ENCODE measurements around the gene HLCS. TPM values are rescaled to one million over a fixed set of nuclear protein-coding genes. Genes with fewer than 3 reads are reported as not detected.

HLCS gene
- polyA plus RNA-seq, 1 experiment = 22.3 TPM

DNA sequence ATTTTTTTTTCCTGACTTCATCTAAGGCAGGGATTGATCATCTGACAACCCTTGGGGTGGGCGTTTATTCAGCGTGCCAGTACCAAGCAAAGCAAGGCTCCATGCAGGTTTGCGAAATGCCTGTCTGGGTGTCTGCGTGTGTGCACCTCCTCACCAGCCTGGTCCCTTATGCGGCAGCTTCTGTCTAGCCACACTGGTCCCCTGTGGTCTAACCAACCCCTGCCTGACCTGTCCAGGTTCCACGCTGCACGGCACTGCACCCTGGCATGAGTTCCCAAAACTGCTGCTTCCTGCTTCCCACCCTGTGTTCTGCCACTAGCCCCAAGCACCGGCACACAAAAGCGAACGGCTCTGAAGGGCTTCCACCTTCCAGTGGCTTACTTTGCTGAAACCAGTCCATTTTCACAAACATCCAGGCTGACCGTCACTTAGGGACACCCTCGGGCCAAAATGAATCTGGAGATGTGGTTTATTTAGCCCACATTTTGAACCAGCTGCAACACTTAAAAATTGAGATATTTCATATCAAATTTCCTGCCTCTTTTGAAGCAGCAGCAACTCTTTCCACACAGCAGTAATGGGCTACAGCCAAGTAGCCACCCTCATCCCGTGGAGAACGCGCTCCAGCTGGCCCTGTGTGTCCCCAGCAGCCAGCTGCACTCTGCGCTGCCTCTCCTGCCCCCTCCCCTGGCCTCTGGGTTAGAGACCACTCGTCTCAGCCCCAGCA is 55.7 kb downstream of the HLCS start:
- Histone ChIP-seq H3K9me3 (ENCODE audit: control insufficient read depth, insufficient read depth, low read length) (peaks cover 6% of the 10 kb centered on the region; the same call in 1 of the 2 replicates), H3K4me3 (ENCODE audit: low read depth, low read length) (no peak overlapping the region), H3K27me3 (ENCODE audit: control insufficient read depth, insufficient read depth, low read length) (no peaks in the 10 kb centered on the region), H3K27ac (ENCODE audit: low read depth, low read length) (peak overlapping the region; percentile 95)
- ChIA-PET CTCF (no interaction called here), POLR2A (no interaction called here)
- DNase-seq (ENCODE audit: low read depth, low spot score) = peak; percentile 54
- TF ChIP-seq, protein P1, sequence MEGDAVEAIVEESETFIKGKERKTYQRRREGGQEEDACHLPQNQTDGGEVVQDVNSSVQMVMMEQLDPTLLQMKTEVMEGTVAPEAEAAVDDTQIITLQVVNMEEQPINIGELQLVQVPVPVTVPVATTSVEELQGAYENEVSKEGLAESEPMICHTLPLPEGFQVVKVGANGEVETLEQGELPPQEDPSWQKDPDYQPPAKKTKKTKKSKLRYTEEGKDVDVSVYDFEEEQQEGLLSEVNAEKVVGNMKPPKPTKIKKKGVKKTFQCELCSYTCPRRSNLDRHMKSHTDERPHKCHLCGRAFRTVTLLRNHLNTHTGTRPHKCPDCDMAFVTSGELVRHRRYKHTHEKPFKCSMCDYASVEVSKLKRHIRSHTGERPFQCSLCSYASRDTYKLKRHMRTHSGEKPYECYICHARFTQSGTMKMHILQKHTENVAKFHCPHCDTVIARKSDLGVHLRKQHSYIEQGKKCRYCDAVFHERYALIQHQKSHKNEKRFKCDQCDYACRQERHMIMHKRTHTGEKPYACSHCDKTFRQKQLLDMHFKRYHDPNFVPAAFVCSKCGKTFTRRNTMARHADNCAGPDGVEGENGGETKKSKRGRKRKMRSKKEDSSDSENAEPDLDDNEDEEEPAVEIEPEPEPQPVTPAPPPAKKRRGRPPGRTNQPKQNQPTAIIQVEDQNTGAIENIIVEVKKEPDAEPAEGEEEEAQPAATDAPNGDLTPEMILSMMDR (IDR thresholded peaks at IDR 0.05; ENCODE audit: low read depth, low read length) = no peak

- Histone ChIP-seq H3K27ac (ENCODE audit: low read depth, low read length) (peak overlapping the region; percentile 95), H3K4me3 (ENCODE audit: low read depth, low read length) (no peak overlapping the region), H3K9me3 (ENCODE audit: control insufficient read depth, insufficient read depth, low read length) (peaks cover 5% of the 10 kb centered on the region; the same call in 1 of the 2 replicates), H3K27me3 (ENCODE audit: control insufficient read depth, insufficient read depth, low read length) (no peaks in the 10 kb centered on the region)
- ChIA-PET CTCF (no interaction called here), POLR2A (no interaction called here)
- DNase-seq (ENCODE audit: low read depth, low spot score) = peak; percentile 93
- TF ChIP-seq, protein P1 (IDR thresholded peaks at IDR 0.05; ENCODE audit: low read depth, low read length) = no peak
These were observed 56.4 kb downstream of the HLCS start for GRCh38 chr21:36909901-36910561.

- TF ChIP-seq, protein P1 (IDR thresholded peaks at IDR 0.05; ENCODE audit: low read depth, low read length) = no peak
- no peaks in the 10 kb centered on the region for H3K27me3 ChIP-seq (ENCODE audit: control insufficient read depth, insufficient read depth, low read length)
- H3K9me3 ChIP-seq (ENCODE audit: control insufficient read depth, insufficient read depth, low read length) = no peaks in the 10 kb centered on the region; the same call in 1 of the 2 replicates
- ChIA-PET POLR2A (no interaction called here), CTCF (no interaction called here)
- H3K4me3 ChIP-seq (ENCODE audit: low read depth, low read length) = no peak overlapping the region
- no peak for DNase-seq (ENCODE audit: low read depth, low spot score)
- H3K27ac ChIP-seq (ENCODE audit: low read depth, low read length) = peak overlapping the region; percentile 94
These were observed 57.0 kb downstream of the HLCS start for GRCh38 chr21:36909423-36909822.

GRCh38 chr21:36908260-36908908 is 58.1 kb downstream of the HLCS start:
- no peaks in the 10 kb centered on the region for H3K27me3 ChIP-seq (ENCODE audit: control insufficient read depth, insufficient read depth, low read length)
- CTCF ChIA-PET = no interaction called here
- POLR2A ChIA-PET = interaction anchor here (0.6 kb wide), 1 partner anchor 619 kb away, joined by 4 read pairs; no protein-coding TSS in a partner anchor
- TF ChIP-seq, protein P1 (IDR thresholded peaks at IDR 0.05; ENCODE audit: low read depth, low read length) = peak; percentile 36; the same call in 1 of the 2 replicates
- H3K9me3 ChIP-seq (ENCODE audit: control insufficient read depth, insufficient read depth, low read length) = no peaks in the 10 kb centered on the region; the same call in 1 of the 2 replicates
- H3K4me3 ChIP-seq (ENCODE audit: low read depth, low read length) = no peak overlapping the region
- no peak overlapping the region for H3K27ac ChIP-seq (ENCODE audit: low read depth, low read length)
- no peak for DNase-seq (ENCODE audit: low read depth, low spot score)
